GM19372 (cell line): ENCODE measurements around the gene HERPUD1.
"Not testable (repeated sequence)": the region's sequence is repeated elsewhere in the genome, so short reads cannot be mapped to it uniquely, and the experiment has no call there.

ENCODE experiments used
- ATAC-seq: cut with Tn5 transposase; IDR thresholded peaks from one replicate; pipeline ENCODE4 v1.9.1; 2021; ENCODE audit warnings: mild to moderate bottlenecking, low read depth, moderate library complexity; ENCODE audit not compliant: unreplicated experiment

Gene HERPUD1, protein sequence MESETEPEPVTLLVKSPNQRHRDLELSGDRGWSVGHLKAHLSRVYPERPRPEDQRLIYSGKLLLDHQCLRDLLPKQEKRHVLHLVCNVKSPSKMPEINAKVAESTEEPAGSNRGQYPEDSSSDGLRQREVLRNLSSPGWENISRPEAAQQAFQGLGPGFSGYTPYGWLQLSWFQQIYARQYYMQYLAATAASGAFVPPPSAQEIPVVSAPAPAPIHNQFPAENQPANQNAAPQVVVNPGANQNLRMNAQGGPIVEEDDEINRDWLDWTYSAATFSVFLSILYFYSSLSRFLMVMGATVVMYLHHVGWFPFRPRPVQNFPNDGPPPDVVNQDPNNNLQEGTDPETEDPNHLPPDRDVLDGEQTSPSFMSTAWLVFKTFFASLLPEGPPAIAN

GRCh38 chr16:56931892-56932720, at the start of gene HERPUD1:
HERPUD1 (plus strand) TSS chr16:56932142; CDS start chr16:56932245, 103 bp downstream.
- ATAC-seq, result peak; percentile 86

DNA sequence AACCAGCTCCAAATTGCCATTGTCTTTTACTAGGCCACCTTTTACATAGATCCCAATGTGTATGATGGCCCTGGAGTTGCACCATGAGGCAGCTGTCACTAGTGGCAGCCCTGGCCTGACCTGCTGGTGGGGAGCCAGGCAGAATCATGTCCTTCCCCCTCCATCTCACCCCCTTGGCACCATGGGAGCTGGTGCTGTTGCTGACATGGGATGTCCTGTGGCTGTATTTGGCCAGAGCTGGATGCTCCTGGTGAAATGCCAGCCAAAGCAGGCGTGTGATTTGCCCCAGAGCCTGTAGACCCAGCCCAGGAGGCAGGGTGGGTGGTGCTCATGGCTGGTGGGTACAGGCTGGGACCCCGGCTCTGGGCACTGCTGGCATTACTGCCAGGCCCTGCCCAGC, 48.4 kb upstream of the HERPUD1 start:
- ATAC-seq, result no peak

- no peak for ATAC-seq
Observed at GRCh38 chr16:56884026-56884582, 47.8 kb upstream of the HERPUD1 start.

DNA sequence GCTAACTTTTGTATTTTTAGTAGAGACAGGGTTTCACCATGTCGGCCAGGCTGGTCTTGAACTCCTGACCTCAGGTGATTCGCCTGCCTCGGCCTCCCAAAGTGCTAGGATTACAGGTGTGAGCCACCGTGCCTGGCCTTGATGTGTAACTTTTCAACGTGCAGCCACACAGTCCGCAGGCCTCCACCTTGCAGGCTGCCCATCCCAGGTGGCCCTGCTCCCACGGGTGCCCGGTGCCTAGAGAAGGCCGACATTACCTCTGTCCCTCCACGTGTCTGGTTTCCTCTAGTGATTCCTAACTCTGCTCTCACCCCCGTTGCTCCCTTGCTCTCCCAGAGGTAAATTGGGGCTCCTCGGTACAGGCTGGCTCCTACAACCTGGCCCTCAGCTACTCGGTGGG, 47.0 kb upstream of the HERPUD1 start:
- not testable (repeated sequence) for ATAC-seq

- ATAC-seq, result no peak
Observed at GRCh38 chr16:56885446-56886162, 46.3 kb upstream of the HERPUD1 start.

- no peak for ATAC-seq
Observed at GRCh38 chr16:56886296-56886695, 45.6 kb upstream of the HERPUD1 start.

GRCh38 chr16:56886826-56887225, 45.1 kb upstream of the HERPUD1 start:
- ATAC-seq, result no peak

DNA sequence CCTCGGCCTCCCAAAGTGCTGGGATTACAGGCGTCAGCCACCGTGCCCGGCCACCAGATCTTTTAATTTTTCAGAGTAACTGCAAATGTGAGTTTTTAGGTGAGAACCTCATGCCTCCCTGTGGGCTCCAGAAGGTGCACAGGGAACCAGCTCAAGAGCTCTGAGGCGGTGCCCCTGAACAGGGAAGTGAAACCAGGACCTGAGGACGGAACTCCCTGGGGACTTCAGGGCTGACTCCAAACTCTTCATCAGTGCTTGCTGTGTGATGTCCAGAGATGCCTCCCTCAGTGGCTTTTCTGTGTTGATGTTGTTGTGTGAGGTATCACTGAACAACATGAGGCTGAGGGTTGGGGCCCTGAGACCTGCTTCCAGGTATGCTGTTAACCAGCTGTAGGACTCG, 43.1 kb upstream of the HERPUD1 start:
- ATAC-seq, result no peak

- ATAC-seq, result no peak
Observed at GRCh38 chr16:56889206-56889605, 42.7 kb upstream of the HERPUD1 start.

GRCh38 chr16:56891685-56892084, 40.3 kb upstream of the HERPUD1 start:
- ATAC-seq, result no peak

- ATAC-seq, result no peak
Observed at GRCh38 chr16:56892705-56893104, 39.2 kb upstream of the HERPUD1 start.

- ATAC-seq, result no peak
Observed at GRCh38 chr16:56894331-56894917, 37.5 kb upstream of the HERPUD1 start.

GRCh38 chr16:56895813-56896212, 36.1 kb upstream of the HERPUD1 start:
- no peak for ATAC-seq

GRCh38 chr16:56896244-56896643, 35.7 kb upstream of the HERPUD1 start:
- ATAC-seq, result no peak

GRCh38 chr16:56897026-56897799, 34.7 kb upstream of the HERPUD1 start:
- no peak for ATAC-seq

DNA sequence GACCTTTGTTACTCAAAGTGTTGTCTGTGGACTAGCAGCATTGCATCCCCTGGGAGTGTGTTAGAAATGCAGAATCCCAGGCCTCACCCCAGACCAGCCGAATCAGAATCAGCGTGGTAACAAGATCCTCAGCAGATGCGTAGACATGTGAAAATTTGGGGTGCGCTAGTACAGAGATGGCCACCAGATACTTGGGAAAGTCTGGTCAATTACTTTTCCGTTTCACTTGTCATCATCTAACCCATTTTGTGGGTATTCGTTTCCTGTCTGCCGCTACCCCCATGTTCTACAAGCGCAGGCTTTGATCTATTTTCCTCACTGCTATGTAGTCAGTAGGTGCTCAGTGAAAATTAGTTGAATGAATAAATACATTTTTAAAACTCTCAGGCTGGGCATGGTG, 33.1 kb upstream of the HERPUD1 start:
- no peak for ATAC-seq

DNA sequence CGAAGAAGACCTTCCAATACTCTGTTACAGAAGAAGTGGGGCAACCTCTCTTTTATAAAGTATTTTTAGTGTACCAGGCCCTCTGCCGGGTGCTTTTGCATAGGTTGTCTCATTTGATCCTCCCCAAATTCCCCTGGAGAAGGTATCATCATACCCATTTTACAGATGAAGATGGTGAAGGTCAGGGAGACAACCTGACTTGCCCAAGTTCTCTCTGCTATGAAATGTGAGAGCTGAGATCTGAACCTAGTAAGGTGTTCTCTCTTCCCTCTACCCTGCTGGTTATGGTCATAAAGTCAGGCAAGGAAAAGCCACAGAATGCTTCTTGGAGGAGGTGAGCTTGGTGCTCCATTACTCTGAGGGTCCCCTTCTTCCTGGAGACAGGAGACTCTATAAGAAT, 28.1 kb upstream of the HERPUD1 start:
- ATAC-seq, result no peak

DNA sequence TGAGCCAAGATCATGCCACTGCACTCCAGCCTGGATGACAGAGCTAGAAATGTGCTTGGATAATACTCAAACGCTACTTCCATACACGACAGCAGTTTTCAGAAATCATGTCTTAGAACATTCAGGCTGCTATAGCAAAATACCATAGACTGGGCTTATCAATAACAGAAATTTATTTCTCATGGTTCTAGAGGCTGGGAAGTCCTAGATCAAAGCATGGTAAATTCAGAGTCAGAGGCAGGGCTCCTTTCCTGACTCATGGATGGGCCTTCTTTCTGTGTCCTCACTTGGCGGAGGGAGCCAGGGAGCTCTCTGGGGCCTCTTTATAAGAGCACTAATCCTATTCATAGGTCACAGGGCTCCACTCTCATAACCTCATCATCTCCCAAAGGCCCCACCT, 24.5 kb upstream of the HERPUD1 start:
- no peak for ATAC-seq

DNA sequence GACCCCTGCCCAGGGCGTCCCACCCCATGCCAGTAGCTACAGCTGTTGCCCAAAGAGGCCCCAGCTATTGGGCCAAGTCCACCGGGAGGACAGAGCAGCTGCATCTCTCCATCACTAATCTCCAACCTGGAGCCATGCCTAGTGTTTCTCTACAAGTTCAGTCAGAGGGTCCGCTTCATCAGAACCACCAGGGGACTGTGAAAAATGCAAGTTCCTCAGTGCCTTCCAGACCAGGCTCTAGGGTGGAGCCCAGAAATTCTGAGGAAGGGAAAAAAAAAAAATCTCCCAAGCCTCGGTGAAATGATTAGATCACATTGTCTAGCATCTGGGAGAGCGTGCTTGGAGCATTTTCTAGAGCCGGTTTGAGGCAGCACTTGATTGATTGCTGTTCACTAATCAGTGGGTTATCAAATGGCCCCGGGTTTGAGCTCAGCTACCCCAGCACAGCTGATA, 22.4 kb upstream of the HERPUD1 start:
- ATAC-seq, result no peak

DNA sequence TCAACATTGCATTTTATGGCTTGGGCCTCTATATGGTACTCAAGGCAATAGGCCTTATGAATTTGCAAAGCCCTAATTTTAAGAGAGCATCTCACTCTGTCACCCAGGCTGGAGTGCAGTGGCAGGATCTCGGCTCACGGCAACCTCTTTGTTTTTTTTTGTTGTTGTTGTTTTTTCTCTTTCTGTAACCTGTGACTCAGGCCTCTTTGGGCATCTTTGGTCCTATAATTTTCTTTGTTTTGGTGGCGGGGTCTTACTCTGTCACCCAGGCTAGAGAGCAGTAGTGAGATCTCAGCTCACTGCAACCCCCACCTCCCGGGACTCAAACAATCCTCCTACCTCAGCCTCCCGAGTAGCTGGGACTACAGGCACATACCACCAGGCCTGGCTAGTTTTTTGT, 21.8 kb upstream of the HERPUD1 start:
- no peak for ATAC-seq
